Muscle of leg (tissue), 11 donors: ENCODE measurements around the gene C2orf80. TPM values are rescaled to one million over a fixed set of nuclear protein-coding genes. Genes with fewer than 3 reads are reported as not detected.

Experiments
- DNase-seq: peaks from one replicate; pipeline ENCODE4 v3.0.0; 2013
- H3K27ac ChIP-seq: one replicate; pipeline ENCODE4 v1.5.1; 2013; ENCODE audit warnings: mild to moderate bottlenecking, low read length, control low read depth
- H3K27me3 ChIP-seq: one replicate; pipeline ENCODE4 v1.6.1; 2013; ENCODE audit warnings: low read length; ENCODE audit not compliant: control insufficient read depth, insufficient read depth
- H3K36me3 ChIP-seq: one replicate; pipeline ENCODE4 v1.6.1; 2013; ENCODE audit warnings: low read length; ENCODE audit not compliant: control insufficient read depth, insufficient read depth
- H3K4me1 ChIP-seq: one replicate; pipeline ENCODE4 v1.6.1; 2013; ENCODE audit warnings: low read length; ENCODE audit not compliant: control insufficient read depth, insufficient read depth
- H3K4me3 ChIP-seq: one replicate; pipeline ENCODE4 v1.5.1; 2013; ENCODE audit warnings: low read length, control low read depth
- H3K9me3 ChIP-seq: replicated peaks from 2 replicates; pipeline ENCODE4 v1.6.1; 2013; ENCODE audit warnings: low read depth, low read length; ENCODE audit not compliant: control insufficient read depth
- WGBS: methylation state at CpG from one replicate; pipeline ENCODE4 v1.1.5; 2013; ENCODE audit warnings: missing lambda C conversion rate; ENCODE audit not compliant: insufficient coverage; 5-methylcytosine and 5-hydroxymethylcytosine counted together
- polyA plus RNA-seq, 8 donors: library from polyadenylated mRNA; unstranded; fragments of 120-200 nt; gene quantifications; one replicate each; pipeline versions ENCODE4 v1.2.1 to v1.2.3, GENCODE V29; 2013; ENCODE audit warnings: inconsistent platforms in 1 of 8, low replicate concordance in 1 of 8; ENCODE audit not compliant: insufficient read length in 8 of 8, insufficient read depth in 1 of 8
- total RNA-seq: library from RNA; stranded (reverse); fragments of 120-200 nt; gene quantifications from one replicate; pipeline ENCODE4 v1.2.4, GENCODE V29; 2013

The C2orf80 gene
- total and polyA plus RNA-seq, 9 donors = not detected

GRCh38 chr2:208208335-208209085 is 18.7 kb upstream of the C2orf80 start:
- 91% methylated on average over 6 of the region's 9 CpGs for WGBS
- H3K4me1 ChIP-seq = no peaks in the 10 kb centered on the region
- H3K36me3 ChIP-seq = no peaks in the 10 kb centered on the region
- no peaks in the 10 kb centered on the region for H3K27me3 ChIP-seq
- DNase-seq = no peak
- H3K9me3 ChIP-seq = no peaks in the 10 kb centered on the region
- H3K4me3 ChIP-seq = no peak overlapping the region
- no peak overlapping the region for H3K27ac ChIP-seq

- H3K9me3 ChIP-seq = no peaks in the 10 kb centered on the region
- DNase-seq = no peak
- H3K27me3 ChIP-seq = no peaks in the 10 kb centered on the region
- no CpG with 5 or more reads among the region's 3 CpGs for WGBS
- no peaks in the 10 kb centered on the region for H3K36me3 ChIP-seq
- H3K4me3 ChIP-seq = no peak overlapping the region
- no peaks in the 10 kb centered on the region for H3K4me1 ChIP-seq
- no peak overlapping the region for H3K27ac ChIP-seq
Measured at GRCh38 chr2:208207769-208208168, 17.9 kb upstream of the C2orf80 start.

- H3K27me3 ChIP-seq = no peaks in the 10 kb centered on the region
- no peaks in the 10 kb centered on the region for H3K4me1 ChIP-seq
- H3K9me3 ChIP-seq = no peaks in the 10 kb centered on the region
- no peak overlapping the region for H3K4me3 ChIP-seq
- no CpG with 5 or more reads among the region's 5 CpGs for WGBS
- no peaks in the 10 kb centered on the region for H3K36me3 ChIP-seq
- no peak for DNase-seq
- H3K27ac ChIP-seq = no peak overlapping the region
Measured at GRCh38 chr2:208204166-208204565, 14.3 kb upstream of the C2orf80 start.

GRCh38 chr2:208195531-208195930 is 5.7 kb upstream of the C2orf80 start:
- 70% methylated on average over 3 of the region's 3 CpGs for WGBS
- no peak for DNase-seq

GRCh38 chr2:208192611-208193236 is 2.9 kb upstream of the C2orf80 start:
- Histone ChIP-seq H3K36me3 (no peaks in the 10 kb centered on the region), H3K27me3 (no peaks in the 10 kb centered on the region), H3K4me1 (no peaks in the 10 kb centered on the region), H3K4me3 (no peak overlapping the region), H3K27ac (no peak overlapping the region), H3K9me3 (no peaks in the 10 kb centered on the region)
- no peak for DNase-seq
- 90% methylated on average over 2 of the region's 8 CpGs for WGBS

More at GRCh38 chr2:208195531-208195930, 5.7 kb upstream of the C2orf80 start:
- no peak overlapping the region for H3K4me3 ChIP-seq
- H3K4me1 ChIP-seq = no peaks in the 10 kb centered on the region
- H3K27me3 ChIP-seq = no peaks in the 10 kb centered on the region
- no peaks in the 10 kb centered on the region for H3K9me3 ChIP-seq
- no peak overlapping the region for H3K27ac ChIP-seq
- H3K36me3 ChIP-seq = no peaks in the 10 kb centered on the region

- peaks cover under 1% of the 10 kb centered on the region for H3K27me3 ChIP-seq
Measured at GRCh38 chr2:208189069-208189809, 591 bp downstream of the C2orf80 start.

GRCh38 chr2:208186893-208187292 is 2.9 kb downstream of the C2orf80 start:
- no peak overlapping the region for H3K4me3 ChIP-seq
- DNase-seq = no peak
- no peaks in the 10 kb centered on the region for H3K36me3 ChIP-seq
- no peaks in the 10 kb centered on the region for H3K4me1 ChIP-seq
- H3K27me3 ChIP-seq = peaks cover 10% of the 10 kb centered on the region
- WGBS = 73% methylated on average over 2 of the region's 2 CpGs
- H3K9me3 ChIP-seq = no peaks in the 10 kb centered on the region
- H3K27ac ChIP-seq = no peak overlapping the region

More at GRCh38 chr2:208189069-208189809, 591 bp downstream of the C2orf80 start:
- no peak overlapping the region for H3K4me3 ChIP-seq
- H3K27ac ChIP-seq = no peak overlapping the region
- no peaks in the 10 kb centered on the region for H3K4me1 ChIP-seq
- no peaks in the 10 kb centered on the region for H3K9me3 ChIP-seq
- 20% methylated on average over 1 of the region's 5 CpGs for WGBS
- DNase-seq = no peak
- H3K36me3 ChIP-seq = no peaks in the 10 kb centered on the region

- H3K27me3 ChIP-seq = peaks cover 10% of the 10 kb centered on the region
- H3K4me1 ChIP-seq = no peaks in the 10 kb centered on the region
- no peak overlapping the region for H3K27ac ChIP-seq
- 58% methylated on average over 5 of the region's 5 CpGs for WGBS
- no peak overlapping the region for H3K4me3 ChIP-seq
- no peak for DNase-seq
- H3K36me3 ChIP-seq = no peaks in the 10 kb centered on the region
- no peaks in the 10 kb centered on the region for H3K9me3 ChIP-seq
Measured at GRCh38 chr2:208186465-208186864, 3.4 kb downstream of the C2orf80 start.

- no peaks in the 10 kb centered on the region for H3K36me3 ChIP-seq
- no peaks in the 10 kb centered on the region for H3K4me1 ChIP-seq
- H3K4me3 ChIP-seq = no peak overlapping the region
- WGBS = 0% methylated on average over 1 of the region's 12 CpGs
- peaks cover 10% of the 10 kb centered on the region for H3K27me3 ChIP-seq
- no peaks in the 10 kb centered on the region for H3K9me3 ChIP-seq
- DNase-seq = no peak
- H3K27ac ChIP-seq = no peak overlapping the region
Measured at GRCh38 chr2:208183972-208184705, 5.7 kb downstream of the C2orf80 start.

GRCh38 chr2:208183526-208183925 is 6.3 kb downstream of the C2orf80 start:
- 43% methylated on average over 1 of the region's 7 CpGs for WGBS
- H3K4me3 ChIP-seq = no peak overlapping the region
- H3K36me3 ChIP-seq = no peaks in the 10 kb centered on the region
- no peaks in the 10 kb centered on the region for H3K4me1 ChIP-seq
- no peaks in the 10 kb centered on the region for H3K9me3 ChIP-seq
- no peak overlapping the region for H3K27ac ChIP-seq
- peaks cover 10% of the 10 kb centered on the region for H3K27me3 ChIP-seq
- no peak for DNase-seq
